Measurements from ENCODE around the gene ZGLP1.

ZGLP1 gene

GRCh38 chr19:10277795-10278589 is 31.6 kb downstream of the ZGLP1 start:
- no peak for DNase-seq (ENCODE audit: low read depth, low spot score)

GRCh38 chr19:10274589-10274988 is 35.0 kb downstream of the ZGLP1 start:
- no peak for DNase-seq (ENCODE audit: low read depth, low spot score)

GRCh38 chr19:10271543-10272086 is 38.0 kb downstream of the ZGLP1 start:
- DNase-seq (ENCODE audit: low read depth, low spot score), result no peak

- peak; percentile 41 for DNase-seq (ENCODE audit: low read depth, low spot score)
Observed at GRCh38 chr19:10270616-10271394, 38.8 kb downstream of the ZGLP1 start, which contains the start of gene ICAM1. TSS of gene ICAM1 (plus strand) at chr19:10271120. CDS start at chr19:10271160, 40 bp downstream.

- DNase-seq (ENCODE audit: low read depth, low spot score), result no peak
Observed at GRCh38 chr19:10270180-10270615, 39.4 kb downstream of the ZGLP1 start.

- DNase-seq (ENCODE audit: low read depth, low spot score), result peak; percentile 72
Observed at GRCh38 chr19:10269333-10270179, 40.1 kb downstream of the ZGLP1 start.

- no peak for DNase-seq (ENCODE audit: low read depth, low spot score)
Observed at GRCh38 chr19:10268071-10268470, 41.5 kb downstream of the ZGLP1 start.

- no peak for DNase-seq (ENCODE audit: low read depth, low spot score)
Observed at GRCh38 chr19:10266706-10267105, 42.9 kb downstream of the ZGLP1 start.

GRCh38 chr19:10262771-10263170 is 46.8 kb downstream of the ZGLP1 start:
- no peak for DNase-seq (ENCODE audit: low read depth, low spot score)

GRCh38 chr19:10260141-10260584 is 49.5 kb downstream of the ZGLP1 start:
- no peak for DNase-seq (ENCODE audit: low read depth, low spot score)

- peak; percentile 83 for DNase-seq (ENCODE audit: low read depth, low spot score)
Observed at GRCh38 chr19:10259162-10259905, 50.3 kb downstream of the ZGLP1 start.

- DNase-seq (ENCODE audit: low read depth, low spot score), result no peak
Observed at GRCh38 chr19:10258080-10258710, 51.4 kb downstream of the ZGLP1 start.

GRCh38 chr19:10256970-10257615 is 52.5 kb downstream of the ZGLP1 start:
- DNase-seq (ENCODE audit: low read depth, low spot score), result no peak

- DNase-seq (ENCODE audit: low read depth, low spot score), result no peak
Observed at GRCh38 chr19:10256551-10256950, 53.1 kb downstream of the ZGLP1 start.

GRCh38 chr19:10255358-10255757 is 54.3 kb downstream of the ZGLP1 start:
- no peak for DNase-seq (ENCODE audit: low read depth, low spot score)

All from activated naive CD8-positive, alpha-beta T cell treated with anti-CD3 and anti-CD28 coated beads, Interleukin-2, amount 50 U/mL, for 16 hours (primary cell).